Measurements from ENCODE around the gene EML6.
"Not testable (repeated sequence)": the region's sequence is repeated elsewhere in the genome, so short reads cannot be mapped to it uniquely, and the experiment has no call there.

EML6 gene

DNA sequence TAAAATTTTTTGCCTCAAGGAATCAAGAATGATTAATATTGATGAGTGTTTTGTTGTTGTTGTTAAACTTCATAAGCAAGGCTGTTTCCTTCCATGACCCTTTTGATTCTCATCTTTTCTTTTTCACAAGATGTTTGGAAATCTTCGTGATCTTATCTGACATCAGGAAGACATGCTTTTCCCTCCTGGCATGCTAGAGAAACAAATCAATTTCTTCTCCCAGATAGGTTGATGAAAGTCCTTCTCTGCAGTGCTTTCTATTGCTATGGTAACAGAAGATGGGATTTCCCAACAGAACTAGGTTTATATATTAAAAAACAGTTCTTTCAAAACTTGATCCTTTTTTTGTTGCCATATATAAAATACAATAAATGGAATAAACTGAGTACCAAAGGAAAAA lies 85.2 kb downstream of the EML6 start:
- no peak for DNase-seq

DNA sequence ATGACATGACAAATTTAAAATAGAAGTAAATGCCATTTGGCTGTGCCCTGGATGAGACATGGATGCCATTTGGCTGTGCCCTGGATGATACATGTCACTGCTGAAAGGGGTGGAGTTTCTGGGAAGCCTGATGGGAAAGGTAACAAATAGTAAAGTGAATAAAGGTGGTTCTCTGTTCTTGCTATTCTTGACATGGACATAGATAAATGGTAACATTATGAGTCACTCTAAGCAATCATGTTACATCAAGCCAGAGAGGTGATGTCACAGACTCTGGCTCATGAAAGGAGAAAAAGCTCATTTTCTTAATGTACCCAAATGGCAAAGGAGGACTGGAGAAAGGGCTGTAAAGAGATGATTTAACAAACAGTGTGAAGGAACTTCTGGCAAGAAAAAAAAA lies 86.4 kb downstream of the EML6 start:
- DNase-seq: no peak

DNA sequence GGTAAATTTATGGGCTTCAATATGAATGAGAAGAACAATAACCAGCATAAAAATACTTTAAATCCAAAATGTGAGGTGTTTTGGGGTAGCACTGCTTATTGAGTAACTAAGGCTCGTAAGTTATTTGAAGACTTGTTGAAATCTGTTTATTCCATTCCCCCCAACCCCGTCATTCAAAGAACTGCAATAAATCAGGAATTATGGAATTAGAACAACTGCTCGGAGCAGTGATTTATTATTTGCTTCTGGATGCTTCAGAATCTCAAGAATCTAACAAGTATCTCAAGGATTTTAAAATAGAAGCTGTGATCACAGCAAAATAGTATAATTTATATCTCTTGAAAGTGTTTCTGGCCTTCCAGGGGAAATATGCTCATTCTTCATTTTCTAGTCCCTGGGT lies 86.8 kb downstream of the EML6 start:
- no peak for DNase-seq

DNA sequence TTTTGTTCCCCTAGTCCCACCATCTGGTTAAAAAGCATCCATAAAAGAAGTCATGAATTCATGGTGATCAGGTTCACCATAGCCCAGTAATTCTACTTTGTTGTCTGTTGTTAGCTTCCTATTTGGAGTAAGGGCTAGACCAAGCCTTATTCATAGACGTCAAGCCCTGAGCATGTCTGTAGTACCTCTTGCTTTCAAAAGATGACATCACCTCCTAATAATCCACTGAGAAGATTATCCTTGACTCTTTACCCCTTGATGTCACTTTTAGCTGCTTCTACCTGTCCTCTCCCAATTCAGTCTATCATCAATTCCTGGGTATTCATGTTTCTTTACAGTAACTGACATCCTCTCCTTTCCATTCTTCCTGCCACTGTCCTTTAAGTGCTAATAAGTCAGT lies 90.1 kb downstream of the EML6 start:
- no peak for DNase-seq

DNA sequence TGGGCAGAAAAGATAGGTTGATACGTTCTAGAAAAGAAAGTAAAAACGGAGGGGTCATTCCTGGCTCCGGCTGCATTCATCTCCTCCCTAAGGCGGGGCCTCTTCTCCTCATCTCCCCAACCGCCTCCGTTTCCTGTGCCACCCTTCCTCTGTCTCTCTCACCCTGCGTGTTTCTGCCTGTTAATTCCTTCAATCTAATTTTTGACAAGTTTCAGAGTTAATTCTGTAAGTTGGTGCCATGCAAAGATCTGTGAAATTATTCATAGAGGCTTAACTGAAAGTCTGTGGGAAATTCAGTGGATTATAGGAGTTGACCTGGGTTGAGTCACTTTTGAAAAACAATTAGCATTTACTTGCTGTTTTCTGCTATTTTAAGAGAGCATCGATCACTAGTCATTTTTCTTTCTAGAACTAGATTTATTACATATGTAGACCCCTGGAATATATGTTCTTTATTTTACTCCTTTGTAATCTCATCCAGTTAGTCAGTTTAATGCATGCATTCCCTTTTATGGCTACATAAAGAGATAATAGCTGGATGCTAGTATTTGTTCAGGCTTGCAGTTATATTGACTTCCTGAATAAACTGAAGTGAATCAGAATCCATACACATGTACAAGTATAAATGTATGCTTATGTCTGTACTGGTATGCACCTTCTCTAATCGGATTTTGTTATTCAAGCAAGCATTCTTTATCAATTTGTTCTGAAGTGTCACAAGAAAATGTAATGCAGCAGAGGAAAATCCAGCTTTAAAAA lies 91.1 kb downstream of the EML6 start:
- no peak for DNase-seq

DNA sequence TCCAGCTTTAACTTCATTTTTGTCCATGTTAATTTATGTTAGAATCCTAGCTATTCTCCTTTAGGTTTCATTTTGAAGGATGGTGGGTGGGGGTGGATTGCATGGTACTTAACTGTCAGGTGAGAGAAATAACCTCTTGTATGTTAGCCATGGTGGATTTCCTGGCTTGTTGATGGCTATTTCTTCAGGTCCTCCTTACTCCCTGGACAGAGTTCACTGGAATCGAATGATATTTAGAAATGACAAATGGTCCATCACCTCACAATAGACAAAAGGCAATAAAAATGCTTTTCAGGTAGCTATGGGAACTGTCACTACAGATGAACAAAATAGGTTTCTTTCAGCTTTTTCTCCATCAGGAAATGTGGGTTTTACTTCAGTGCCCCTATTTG lies 91.7 kb downstream of the EML6 start:
- no peak for DNase-seq

DNA sequence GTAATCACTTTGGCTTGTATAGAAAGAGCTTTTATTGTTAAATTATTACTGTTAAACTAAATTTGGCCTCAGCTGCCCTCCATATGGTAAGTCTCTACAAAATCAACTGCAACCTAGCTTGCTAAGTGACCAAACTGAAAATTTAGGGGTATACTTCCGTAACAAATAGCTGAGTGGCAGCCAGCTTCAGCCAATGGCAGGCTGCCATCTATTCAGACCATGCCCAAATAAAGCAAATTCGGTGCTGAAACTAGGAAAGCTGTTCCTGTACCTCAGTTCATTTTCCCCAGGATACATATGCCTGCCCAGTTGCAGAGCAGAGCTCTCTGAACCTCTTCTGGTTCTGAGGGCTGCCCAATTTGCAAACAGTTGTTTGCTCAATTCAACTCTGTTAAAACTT lies 94.8 kb downstream of the EML6 start:
- no peak for DNase-seq

DNA sequence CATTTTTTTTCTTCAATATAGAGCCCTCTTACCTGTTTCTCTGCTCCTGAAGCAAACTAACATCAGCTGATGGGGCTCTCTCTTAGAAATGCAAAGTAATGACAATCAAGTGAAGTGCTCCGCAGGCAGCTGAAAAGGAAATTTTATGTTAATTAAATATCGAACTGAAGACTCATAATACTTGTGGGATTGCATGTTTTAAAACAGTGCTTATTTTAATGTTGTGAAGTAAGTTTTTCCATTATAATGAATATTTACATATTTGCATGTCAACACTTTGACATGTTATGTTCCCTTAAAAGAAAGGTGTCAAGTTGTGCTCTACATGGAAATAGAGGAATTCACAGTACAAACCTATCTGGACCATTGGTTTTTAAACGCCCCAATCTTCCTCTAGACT lies 97.1 kb downstream of the EML6 start:
- DNase-seq: no peak

DNA sequence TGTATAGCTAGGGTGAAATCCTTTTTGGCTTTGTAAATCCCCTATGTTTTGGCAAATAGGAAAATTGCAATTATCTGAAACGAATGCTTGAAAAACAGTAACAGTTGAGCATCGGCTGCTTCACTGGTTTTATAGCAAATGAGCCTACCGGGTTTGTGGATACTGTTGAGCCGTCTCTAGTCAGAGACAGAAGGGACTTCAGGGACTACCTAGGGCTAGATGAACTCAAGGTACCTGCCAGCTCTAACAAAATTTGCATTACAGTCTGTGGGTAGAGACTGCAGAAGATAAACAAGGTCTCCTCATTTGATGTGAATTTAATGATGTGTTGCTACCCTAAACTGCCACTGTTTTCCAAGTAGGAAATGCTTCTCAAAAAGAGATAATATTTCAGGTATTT lies 101.1 kb downstream of the EML6 start:
- DNase-seq: no peak

DNA sequence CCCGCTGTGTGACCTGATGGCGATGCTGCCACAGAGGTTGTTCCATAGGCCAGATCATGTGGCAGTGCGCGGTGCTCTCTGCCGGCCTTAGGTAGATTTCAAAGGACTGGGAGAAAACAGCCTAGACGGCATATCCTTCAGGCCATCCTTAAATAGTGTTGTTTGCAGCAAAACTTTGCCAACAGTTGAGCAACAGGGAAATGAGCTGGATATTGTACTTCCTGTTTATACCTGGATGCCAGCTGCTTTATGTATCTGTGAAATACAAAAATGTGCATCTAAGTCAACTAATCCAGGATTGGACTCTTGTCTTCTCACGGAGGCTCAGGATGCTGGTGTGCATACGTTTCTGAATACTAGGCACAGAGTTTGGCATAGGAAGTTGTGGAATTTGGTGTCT lies 107.1 kb downstream of the EML6 start:
- DNase-seq: no peak

DNA sequence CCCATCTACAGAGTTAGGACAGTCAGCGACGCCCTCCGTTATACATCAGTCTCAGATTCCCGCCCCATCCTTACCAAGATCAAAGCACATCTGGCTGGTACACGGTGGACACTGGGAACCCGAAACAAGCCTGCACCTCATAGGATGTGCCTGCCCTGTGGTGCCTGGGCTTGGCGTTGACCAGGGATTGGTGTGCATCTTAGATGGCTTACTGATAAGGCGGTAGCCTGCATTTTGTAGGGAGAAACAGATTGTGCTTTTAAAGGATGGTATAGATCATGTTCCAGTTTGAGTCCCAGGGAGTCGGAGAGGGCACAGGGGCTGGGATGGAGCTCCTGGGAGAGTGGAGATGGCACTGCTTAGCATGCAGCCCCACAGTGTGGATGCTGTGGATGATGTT lies 108.0 kb downstream of the EML6 start:
- DNase-seq: no peak

DNA sequence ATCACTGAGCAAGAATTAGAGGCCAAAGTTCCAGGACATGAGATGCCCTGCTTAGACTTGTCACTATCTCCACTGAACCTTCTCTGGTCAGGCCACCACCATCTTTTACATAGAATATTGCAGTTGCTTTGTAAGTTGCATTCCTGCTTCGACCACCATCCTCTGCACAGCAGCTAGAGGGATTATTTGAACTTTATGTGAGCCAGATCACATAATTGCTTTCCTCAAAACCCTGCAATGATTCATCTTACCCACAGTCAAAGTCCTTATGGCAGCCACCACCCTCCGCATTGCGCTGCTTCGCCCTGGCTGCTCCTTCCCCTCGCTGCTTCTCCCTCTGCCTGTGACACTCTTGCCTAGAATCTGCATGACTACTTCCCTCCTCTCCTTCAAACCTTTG lies 111.3 kb downstream of the EML6 start:
- no peak for DNase-seq

DNA sequence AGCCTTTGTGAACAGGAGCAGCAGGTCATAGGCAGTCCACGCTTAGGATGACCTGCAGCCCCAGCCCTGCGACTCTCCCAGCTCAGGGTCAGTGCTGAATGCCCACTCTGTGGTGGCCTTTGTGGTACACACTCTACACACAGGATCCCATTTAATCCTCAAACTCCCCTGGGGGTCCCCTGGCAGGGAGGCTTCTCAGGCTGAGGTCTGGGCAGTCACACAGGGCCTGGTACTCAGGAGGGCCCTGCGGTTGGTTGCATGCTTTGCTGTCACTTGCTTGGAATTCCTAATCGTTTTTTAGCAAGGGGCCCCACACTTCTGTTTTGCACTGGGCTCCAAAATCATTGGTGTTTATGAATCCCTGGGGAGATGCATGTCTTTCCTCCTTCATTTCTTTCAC lies 113.0 kb downstream of the EML6 start:
- DNase-seq: no peak

DNA sequence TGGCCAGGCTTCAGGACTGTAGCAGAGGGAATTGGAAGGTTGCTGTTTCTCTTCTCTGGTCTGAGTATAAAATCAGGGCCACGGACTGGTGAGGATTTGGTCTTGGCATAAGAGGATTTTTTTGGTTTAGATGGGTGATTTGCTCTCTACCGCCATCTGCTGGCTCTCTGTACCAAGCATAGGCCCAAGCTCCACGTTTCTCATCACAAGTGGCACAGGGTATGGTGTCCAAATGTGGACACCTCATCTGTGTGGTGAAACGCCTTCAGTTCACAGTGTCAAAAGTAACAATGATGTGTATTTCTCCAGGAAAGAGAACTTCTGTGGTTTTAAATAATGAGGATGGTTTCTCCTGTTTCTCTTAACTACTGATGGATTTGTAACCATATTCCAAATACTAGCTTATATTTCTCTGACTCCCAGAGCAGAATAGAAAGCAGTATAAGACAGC lies 115.1 kb downstream of the EML6 start:
- no peak for DNase-seq

DNA sequence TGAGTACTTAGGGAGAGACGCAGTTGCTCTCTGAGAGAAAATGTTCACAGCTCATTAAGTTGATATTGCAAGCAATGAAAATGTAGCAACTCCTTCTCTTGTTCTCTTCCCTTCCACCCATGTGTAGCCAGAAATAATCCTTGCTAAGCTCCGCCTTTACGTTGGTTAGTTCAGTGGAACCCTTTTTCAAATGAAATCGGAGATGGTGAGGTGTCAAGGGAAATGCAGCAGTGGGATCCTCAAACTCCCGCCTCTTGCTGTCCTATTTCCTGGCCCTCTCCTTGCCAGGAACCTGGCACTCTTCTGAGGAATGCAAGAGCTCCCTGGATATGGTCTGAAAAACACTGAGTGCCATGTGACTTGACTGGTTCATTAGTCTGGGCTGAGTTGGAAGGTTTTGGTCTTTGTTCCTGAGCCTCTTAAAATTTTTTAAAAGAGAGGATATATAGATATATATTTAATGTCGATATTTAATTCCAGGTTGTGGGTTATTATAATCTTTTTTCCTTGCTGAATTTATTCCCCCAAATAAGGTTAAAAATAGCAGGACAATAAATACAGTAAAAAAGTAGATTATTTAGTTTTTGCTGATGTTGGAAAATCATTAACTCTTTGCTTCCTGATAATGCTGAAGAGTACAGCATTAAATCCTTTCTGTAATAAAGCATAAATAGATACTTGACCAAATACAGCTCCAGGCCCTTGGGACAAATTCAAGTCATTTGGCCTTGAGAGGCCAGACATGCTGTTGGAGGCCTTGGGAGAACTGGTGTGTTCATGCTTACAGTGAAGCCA lies 116.2 kb downstream of the EML6 start:
- DNase-seq: no peak

DNA sequence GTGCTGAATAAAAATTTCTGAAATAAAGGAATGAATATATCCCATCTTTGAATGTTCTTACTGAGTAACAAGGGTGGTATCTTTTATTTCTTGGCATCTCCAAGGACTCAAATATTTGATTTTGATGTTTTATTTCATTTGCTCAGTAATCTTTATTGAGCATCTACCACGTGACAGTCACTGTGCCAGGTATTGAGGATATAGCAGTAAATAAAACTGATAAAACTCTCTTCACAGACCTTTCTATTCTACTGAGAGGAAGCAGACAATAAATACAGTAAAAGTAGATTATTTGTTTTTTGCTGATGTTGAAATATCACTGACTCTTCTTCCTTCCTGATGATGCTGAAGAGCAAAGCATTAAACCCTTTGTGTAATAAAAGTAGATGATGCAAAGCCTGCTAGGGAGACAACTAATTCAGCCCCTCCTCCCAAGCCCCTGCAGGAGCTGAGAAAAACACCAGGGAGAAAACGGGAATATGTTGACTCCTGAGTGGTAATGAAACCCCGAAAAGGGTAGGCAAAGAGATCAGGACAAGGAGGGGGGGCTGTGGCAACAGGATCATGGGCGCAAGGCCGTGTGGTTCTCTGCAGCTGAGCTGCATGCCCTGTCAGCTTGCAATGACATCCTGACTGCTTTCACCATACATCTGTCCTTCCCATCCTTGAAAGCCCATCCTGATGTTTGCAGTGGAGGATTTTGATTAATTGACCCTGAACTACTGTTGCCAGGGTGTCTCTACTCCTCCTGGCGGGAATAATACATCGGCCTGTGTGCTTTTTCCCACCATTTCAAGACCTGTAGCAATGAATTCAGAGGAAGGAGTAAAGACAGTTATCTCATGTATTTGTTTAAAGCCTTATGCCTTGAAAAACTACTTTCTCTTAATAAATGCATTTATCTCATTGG lies 117.4 kb downstream of the EML6 start:
- no peak for DNase-seq

DNA sequence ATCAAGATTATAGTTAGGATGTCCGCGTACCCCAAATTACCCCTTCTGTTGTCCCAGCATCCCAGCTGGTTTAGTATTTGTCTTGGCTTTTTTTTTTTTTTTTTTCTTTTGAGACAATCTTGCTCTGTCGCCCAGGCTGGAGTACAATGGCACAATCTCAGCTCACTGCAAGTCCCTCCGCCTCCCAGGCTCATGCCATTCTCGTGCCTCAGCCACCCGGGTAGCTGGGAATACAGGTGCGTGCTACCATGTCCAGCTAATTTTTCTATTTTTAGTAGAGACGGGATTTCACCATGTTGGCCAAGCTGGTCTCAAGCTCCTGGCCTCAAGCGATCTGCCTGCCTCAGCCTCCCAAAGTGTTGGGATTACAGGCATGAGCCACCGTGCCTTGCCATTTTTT lies 118.0 kb downstream of the EML6 start:
- DNase-seq: not testable (repeated sequence)

DNA sequence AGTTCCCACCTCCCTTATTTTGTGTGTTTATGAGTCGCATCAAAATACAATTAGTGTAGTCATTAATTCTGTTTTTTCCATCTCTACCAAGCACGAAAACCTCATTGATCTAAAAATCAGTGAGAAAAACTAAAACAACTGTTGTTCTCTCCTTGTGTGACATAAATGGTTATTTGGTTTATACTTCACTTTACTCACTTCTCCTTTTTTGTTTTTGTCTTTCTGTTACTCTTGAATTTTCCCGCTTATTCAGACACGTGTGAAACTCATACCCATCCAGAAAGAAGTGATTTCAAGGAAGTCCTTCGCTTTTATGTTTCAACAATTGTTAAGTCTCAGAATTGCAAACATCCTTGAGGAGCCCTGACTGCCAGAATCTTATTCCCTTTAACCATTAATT lies 121.6 kb downstream of the EML6 start:
- no peak for DNase-seq

DNA sequence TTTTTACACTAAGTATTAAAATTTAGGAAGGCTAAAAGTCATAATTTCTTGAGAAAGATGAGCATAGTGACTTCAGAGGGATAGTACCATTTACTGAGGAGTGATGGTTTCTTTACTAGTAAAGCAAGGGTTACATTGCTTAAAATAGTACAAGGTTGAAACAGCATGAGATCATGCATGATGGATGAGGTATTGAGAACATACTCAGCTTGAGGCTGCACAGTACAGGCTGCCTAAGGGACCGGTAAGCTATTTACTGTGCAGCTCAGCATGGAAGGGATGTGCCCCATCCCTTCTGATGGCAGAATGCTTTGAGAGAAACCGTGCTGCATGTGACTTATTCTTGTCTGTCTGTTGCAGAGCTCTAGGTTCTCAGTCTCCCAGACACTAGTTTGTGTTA lies 122.1 kb downstream of the EML6 start:
- DNase-seq: no peak

DNA sequence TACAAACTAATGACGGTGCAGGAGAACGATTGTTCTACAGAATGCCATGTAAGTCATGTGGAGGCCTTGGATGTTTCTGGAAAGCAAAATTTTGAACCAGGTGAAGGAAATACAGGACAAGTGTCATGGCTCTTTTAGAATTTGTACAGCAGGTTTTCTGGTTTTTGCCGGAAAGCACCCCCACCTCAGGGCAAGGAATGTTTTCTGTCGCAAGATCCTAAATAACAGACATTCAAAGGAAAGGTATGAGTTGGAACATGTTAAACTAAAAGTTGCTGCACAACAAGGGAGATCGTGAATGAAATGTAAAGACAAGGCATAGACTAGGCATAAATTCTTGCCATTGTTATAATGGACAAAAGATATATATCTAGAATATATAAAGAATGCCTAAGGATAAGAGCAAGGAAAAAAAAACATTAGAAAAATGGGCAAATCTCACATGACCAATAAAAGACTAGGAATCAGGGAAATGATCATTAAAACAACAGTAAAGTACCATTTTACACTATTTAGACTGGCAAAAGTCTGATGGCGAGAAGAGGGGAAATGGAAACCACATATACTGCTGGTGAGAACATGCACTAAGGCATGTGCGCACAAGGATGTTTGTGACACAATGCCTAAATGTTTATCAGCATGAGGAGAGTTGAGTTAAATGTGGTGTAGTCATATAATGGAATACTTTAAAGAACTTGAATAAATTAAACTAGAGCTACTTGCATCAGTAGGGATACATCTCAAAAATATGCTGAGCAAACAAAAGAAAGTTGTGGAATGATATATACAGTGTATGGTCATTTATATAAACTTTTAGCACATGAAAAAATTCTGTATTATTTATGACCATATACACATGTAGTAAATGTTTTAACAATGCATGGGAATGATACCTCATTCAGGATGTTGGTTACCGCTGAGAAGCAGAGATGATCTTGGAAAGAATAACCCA lies 127.0 kb downstream of the EML6 start:
- no peak for DNase-seq

DNA sequence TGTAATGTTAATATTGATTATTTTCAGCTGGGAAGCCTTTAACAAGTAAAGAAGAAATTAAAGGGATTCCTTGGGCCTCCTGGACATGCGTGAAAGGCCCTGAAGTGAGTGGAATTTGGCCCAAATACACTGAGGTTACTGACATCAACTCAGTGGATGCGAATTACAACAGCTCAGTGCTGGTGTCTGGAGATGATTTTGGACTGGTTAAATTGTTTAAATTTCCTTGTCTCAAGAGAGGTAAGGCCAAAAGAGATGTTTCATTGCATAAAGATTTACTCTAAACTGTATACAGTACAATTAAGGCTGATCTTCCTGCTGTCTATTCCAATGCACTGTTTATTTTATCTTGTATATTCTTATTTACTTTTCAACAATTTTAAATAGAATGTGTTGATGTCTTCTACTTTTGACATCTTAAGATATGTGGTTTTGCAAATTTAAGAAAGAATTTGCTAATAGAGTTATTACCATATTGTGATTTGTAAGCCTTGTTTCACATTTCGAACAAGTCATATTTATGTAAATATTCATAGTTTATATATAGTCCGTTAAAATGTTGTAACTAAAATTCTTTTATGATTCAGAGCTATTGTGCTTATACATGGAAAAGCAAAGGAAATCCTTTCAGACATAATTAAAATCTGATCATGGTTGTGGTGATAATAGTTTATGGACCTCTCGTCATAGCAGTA lies 130.3 kb downstream of the EML6 start:
- no peak for DNase-seq

DNA sequence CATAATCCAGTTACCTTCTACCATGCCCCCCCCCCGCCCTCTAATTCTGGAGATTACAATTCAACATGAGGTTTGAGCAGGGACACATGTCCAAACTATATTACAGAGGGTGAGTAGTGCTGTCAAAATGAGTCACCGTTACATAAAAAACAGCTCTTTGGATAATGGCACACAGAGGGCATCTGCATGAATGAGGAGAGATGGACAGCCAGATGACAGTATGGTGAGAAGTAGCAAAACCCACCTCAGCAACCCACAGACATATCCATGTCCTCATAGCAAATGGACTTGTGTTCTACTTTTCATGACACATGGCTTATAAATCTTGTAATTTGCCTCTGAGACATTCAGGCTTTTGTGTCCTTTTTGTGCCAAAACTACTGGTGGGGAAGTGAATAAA lies 132.0 kb downstream of the EML6 start:
- DNase-seq: no peak

Measured in DMS79 (cell line).